Lung (tissue), 12 donors: ENCODE data around the gene IRF8. TPM values are rescaled to one million over a fixed set of nuclear protein-coding genes. Genes with fewer than 3 reads are reported as not detected.
"Not testable (repeated sequence)": the region's sequence is repeated elsewhere in the genome, so short reads cannot be mapped to it uniquely, and the experiment has no call there.

Source experiments
- ATAC-seq: fragments of 200-7000 bp; cut with Tn5 transposase; one replicate; pipeline ENCODE4 v1.9.1; 2020; ENCODE audit warnings: moderate number of reproducible peaks; ENCODE audit not compliant: insufficient read depth, low FRiP score
- DNase-seq, 3 donors: peaks; one replicate each; pipeline ENCODE4 v3.0.0-alpha.2; 2013 to 2017
- H3K27ac ChIP-seq, 2 donors: one replicate each; pipeline ENCODE4 v1.5.1; 2013; ENCODE audit warnings: mild to moderate bottlenecking in 2 of 2, moderate library complexity in 2 of 2, control low read depth in 1 of 2, inconsistent platforms in 1 of 2, low read depth in 1 of 2, low read length in 1 of 2
- H3K27me3 ChIP-seq, 3 donors: one replicate each; pipeline ENCODE4 v1.5.1; 2013; ENCODE audit warnings: low read length in 2 of 3; ENCODE audit not compliant: control insufficient read depth in 3 of 3, insufficient read depth in 3 of 3
- H3K36me3 ChIP-seq, 4 donors: one replicate each; pipeline ENCODE4 v1.5.1; 2013; ENCODE audit warnings: low read length in 4 of 4, mild to moderate bottlenecking in 1 of 4, moderate library complexity in 1 of 4; ENCODE audit not compliant: control insufficient read depth in 4 of 4, insufficient read depth in 4 of 4
- H3K4me1 ChIP-seq, 5 donors: one replicate each; pipeline ENCODE4 v1.5.1; 2013; ENCODE audit warnings: low read length in 5 of 5, mild to moderate bottlenecking in 2 of 5, moderate library complexity in 1 of 5; ENCODE audit not compliant: control insufficient read depth in 5 of 5, insufficient read depth in 5 of 5
- H3K4me3 ChIP-seq: one replicate; pipeline ENCODE4 v1.5.1; 2013; ENCODE audit warnings: mild to moderate bottlenecking, control low read depth, moderate library complexity
- H3K9ac ChIP-seq, 2 donors: one replicate each; pipeline ENCODE4 v1.5.1; 2013; ENCODE audit warnings: low read length in 2 of 2, control low read depth in 1 of 2; ENCODE audit not compliant: insufficient read depth in 1 of 2
- H3K9me3 ChIP-seq, 4 donors: one replicate each; pipeline ENCODE4 v1.5.1; 2013; ENCODE audit warnings: low read length in 3 of 4, mild to moderate bottlenecking in 1 of 4, moderate library complexity in 1 of 4; ENCODE audit not compliant: control insufficient read depth in 4 of 4, insufficient read depth in 3 of 4
- CTCF ChIP-seq: IDR thresholded peaks from 2 replicates; pipeline ENCODE4 v1.5.1; 2012; ENCODE audit warnings: mild to moderate bottlenecking; ENCODE audit errors: control extremely low read depth, extremely low read depth
- WGBS, 2 donors: extraction: QIAGEN DNeasy Blood & Tissue Kit; methylation state at CpG; one replicate each; pipeline ENCODE4 v1.1.7; 2013; 5-methylcytosine and 5-hydroxymethylcytosine counted together
- polyA plus RNA-seq, 2 donors: library from polyadenylated mRNA; stranded (reverse); fragments of 200-250 nt; gene quantifications; one replicate each; pipeline ENCODE4 v1.2.1, GENCODE V29; 2013
- total RNA-seq, 2 donors: library from RNA; depleted of rRNA in 1 of 2; stranded (reverse); fragments of >200 nt in 1 of 2; gene quantifications; one replicate each; pipeline ENCODE4 v1.2.1, GENCODE V29; 2014 to 2021
- donor health status: control.
- donor health status: control.
- donor health status: Bipolar disorder and iron deficiency.
- donor health status: healthy.
- donor health status: DM: yes; HTN: yes; CAD: no.

Gene IRF8
- total and polyA plus RNA-seq, 4 donors = 7.3 to 48.3 (median 37.0) TPM

GRCh38 chr16:85906349-85906748 is 7.4 kb downstream of the IRF8 start:
- no peak overlapping the region for H3K9ac ChIP-seq
- peaks cover 0 to 16% (median 5%) of the 10 kb centered on the region in 4 donors for H3K36me3 ChIP-seq
- peaks cover 0 to 26% (median 8%) of the 10 kb centered on the region in 5 donors for H3K4me1 ChIP-seq
- no peak for TF ChIP-seq CTCF
- no peak for DNase-seq
- no peak for ATAC-seq
- H3K27ac ChIP-seq = no peak overlapping the region
- peaks cover 0 to 5% (median 0%) of the 10 kb centered on the region in 4 donors for H3K9me3 ChIP-seq
- 94 to 95% methylated on average over 13 of the region's 13 CpGs for WGBS, 2 donors
- peaks cover 0 to 3% (median 0%) of the 10 kb centered on the region in 3 donors for H3K27me3 ChIP-seq
- H3K4me3 ChIP-seq = no peak overlapping the region

- not testable (repeated sequence) for H3K27ac ChIP-seq
Measured at GRCh38 chr16:85907231-85907630, 8.3 kb downstream of the IRF8 start.

GRCh38 chr16:85908444-85908843 is 9.5 kb downstream of the IRF8 start:
- H3K9ac ChIP-seq = no peak overlapping the region
- no peak overlapping the region for H3K4me3 ChIP-seq
- H3K9me3 ChIP-seq = peaks cover 0 to 5% (median 0%) of the 10 kb centered on the region in 4 donors
- peaks cover 0 to 16% (median 3%) of the 10 kb centered on the region in 4 donors for H3K36me3 ChIP-seq
- no peak for TF ChIP-seq CTCF
- H3K4me1 ChIP-seq = peaks cover 0 to 36% (median 7%) of the 10 kb centered on the region in 5 donors
- H3K27me3 ChIP-seq = peaks cover 0 to 3% (median 0%) of the 10 kb centered on the region in 3 donors
- 42 to 71% methylated on average over 3 of the region's 3 CpGs for WGBS, 2 donors
- peak overlapping the region in 1 of 2 donors; percentile 72 for H3K27ac ChIP-seq
- ATAC-seq (no peak), DNase-seq (no peak)

More at GRCh38 chr16:85907231-85907630, 8.3 kb downstream of the IRF8 start:
- not testable (repeated sequence) for H3K4me3 ChIP-seq, ATAC-seq, H3K27me3 ChIP-seq, DNase-seq, H3K9ac ChIP-seq, H3K9me3 ChIP-seq
- peaks cover 0 to 16% (median 5%) of the 10 kb centered on the region in 4 donors for H3K36me3 ChIP-seq
- WGBS, 2 donors = 85 to 96% methylated on average over 9 of the region's 9 CpGs
- H3K4me1 ChIP-seq = peaks cover 0 to 27% (median 10%) of the 10 kb centered on the region in 5 donors

GRCh38 chr16:85908889-85909589 is 10.1 kb downstream of the IRF8 start:
- no peak overlapping the region for H3K9ac ChIP-seq
- peaks cover 0 to 3% (median 0%) of the 10 kb centered on the region in 3 donors for H3K27me3 ChIP-seq
- peak overlapping the region in 1 of 2 donors; percentile 72 for H3K27ac ChIP-seq
- peak in 1 of 3 donors; percentile 51 for DNase-seq
- peaks cover 0 to 42% (median 7%) of the 10 kb centered on the region in 5 donors for H3K4me1 ChIP-seq
- ATAC-seq = no peak
- no peak overlapping the region for H3K4me3 ChIP-seq
- 34 to 64% methylated on average over 10 of the region's 10 CpGs for WGBS, 2 donors
- H3K36me3 ChIP-seq = peaks cover 0 to 14% (median 2%) of the 10 kb centered on the region in 4 donors
- H3K9me3 ChIP-seq = peaks cover 0 to 5% (median 0%) of the 10 kb centered on the region in 4 donors
- no peak for TF ChIP-seq CTCF
